CD4-positive, alpha-beta T cell treated with Interleukin-15 for 4 hours (primary cell): ENCODE results near the gene TOP2A.

Experiments used
- DNase-seq: peaks from one replicate; pipeline ENCODE4 v3.0.0-alpha.2; 2020; ENCODE audit warnings: low spot score

The TOP2A gene

GRCh38 chr17:40358323-40359038, 59.2 kb downstream of the TOP2A start:
- DNase-seq, result peak; percentile 91

- DNase-seq, result no peak
Measured at GRCh38 chr17:40356990-40357881, 60.5 kb downstream of the TOP2A start.

DNA sequence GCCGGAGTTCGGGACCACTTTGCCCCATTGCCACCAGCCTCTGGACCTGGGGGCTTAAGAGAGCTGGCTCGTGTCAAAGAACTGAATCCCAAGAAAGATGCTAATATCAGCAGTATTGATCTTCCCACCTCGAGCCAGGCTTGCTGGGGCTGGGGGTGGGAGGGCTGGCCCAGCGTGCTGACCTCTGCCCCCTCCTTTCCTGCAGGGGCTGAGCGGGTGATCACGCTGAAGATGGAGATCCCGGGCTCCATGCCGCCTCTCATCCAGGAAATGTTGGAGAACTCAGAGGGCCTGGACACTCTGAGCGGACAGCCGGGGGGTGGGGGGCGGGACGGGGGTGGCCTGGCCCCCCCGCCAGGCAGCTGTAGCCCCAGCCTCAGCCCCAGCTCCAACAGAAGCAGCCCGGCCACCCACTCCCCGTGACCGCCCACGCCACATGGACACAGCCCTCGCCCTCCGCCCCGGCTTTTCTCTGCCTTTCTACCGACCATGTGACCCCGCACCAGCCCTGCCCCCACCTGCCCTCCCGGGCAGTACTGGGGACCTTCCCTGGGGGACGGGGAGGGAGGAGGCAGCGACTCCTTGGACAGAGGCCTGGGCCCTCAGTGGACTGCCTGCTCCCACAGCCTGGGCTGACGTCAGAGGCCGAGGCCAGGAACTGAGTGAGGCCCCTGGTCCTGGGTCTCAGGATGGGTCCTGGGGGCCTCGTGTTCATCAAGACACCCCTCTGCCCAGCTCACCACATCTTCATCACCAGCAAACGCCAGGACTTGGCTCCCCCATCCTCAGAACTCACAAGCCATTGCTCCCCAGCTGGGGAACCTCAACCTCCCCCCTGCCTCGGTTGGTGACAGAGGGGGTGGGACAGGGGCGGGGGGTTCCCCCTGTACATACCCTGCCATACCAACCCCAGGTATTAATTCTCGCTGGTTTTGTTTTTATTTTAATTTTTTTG, 61.6 kb downstream of the TOP2A start:
- DNase-seq, result no peak

DNA sequence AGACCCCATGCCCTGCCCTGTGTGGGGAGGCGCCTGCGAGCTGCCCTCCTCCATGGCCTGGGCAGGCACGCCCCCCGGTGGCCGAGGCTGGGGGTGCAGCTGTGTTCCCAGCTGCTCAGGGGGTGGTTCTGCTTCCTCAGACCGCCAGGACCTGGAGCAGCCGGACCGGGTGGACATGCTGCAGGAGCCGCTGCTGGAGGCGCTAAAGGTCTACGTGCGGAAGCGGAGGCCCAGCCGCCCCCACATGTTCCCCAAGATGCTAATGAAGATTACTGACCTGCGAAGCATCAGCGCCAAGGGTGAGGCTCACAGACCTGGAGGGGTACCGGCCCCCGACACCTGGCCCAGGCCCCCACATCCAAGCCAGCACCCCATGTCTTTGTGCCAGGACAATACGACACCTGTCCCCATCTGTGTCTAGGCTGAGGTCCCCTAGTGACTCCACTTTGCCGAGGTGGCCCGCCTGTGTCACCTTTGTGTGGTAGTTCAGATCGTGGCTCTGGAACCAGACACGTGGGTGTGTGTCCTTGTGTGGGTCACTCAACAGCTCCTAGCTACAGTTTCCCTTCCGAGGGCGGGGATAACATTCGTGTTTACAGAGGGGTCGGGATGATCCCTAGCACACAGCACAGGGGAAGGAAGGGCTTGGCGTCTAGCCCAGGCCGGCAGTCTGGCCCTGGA, 62.4 kb downstream of the TOP2A start:
- peak; percentile 71 for DNase-seq

DNA sequence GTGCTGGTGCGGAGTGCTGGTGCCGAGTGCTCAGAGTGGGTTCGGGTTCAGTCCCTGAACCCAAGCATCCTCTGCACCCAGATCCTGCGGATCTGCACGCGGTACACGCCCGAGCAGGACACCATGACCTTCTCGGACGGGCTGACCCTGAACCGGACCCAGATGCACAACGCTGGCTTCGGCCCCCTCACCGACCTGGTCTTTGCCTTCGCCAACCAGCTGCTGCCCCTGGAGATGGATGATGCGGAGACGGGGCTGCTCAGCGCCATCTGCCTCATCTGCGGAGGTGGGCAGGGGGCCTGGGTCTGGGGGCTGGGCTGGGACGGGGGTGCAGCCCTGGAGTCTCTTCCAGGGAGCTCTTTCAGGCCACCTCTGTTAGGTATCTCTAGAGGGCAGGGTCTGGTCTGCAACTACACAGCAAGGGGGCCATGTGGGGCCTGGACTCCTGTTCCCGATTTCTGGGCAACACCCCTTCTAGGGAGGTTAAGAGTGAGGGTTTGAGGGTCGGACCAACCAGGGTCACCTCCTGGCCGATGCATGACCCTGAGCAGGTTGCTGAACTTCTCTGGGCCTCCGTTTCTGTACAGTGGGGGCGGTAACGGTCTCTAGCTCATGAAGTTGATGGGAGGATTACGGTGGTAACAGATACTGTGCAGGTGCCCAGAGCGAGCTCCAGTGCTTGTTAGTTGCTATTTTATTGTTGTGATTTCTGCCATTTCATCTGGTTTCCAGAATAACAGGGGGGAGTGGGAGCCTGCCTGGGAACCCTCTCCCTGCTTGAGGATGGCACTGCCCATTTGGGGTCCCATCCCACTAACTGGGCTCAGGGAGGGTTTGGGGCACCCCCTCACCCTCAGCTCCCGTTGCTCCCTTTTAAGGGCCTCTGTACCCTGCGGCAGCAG, 63.2 kb downstream of the TOP2A start:
- DNase-seq, result no peak

DNA sequence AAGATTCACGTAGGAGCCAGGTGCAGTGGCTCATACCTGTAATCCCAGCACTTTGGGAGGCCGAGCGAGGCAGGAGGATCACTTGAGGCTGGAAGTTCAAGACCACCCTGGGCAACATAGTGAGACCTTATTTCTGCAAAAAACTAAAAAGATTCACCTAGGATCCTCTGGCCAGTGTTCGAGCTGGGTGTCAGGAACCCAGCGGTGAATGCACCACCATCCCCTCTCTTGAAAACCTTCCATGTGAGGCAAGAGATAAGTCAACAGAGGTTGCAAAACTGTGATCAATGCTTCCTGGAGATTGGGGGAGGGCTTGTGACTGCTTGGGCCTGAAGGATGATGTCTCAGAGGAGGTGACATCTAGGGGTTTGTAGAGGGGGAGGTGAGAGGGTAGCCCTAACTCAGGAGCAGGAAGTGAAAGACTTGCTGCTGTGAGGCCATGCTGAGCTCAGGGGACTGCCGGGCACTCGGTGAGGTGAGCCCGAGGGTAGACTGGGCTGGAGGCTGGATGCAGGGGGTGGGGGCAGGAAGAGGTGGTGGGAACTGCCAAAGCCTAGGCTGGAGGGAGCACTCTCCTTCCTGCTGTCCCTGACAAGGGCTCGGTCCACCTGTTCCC, 64.8 kb downstream of the TOP2A start:
- DNase-seq, result no peak

DNA sequence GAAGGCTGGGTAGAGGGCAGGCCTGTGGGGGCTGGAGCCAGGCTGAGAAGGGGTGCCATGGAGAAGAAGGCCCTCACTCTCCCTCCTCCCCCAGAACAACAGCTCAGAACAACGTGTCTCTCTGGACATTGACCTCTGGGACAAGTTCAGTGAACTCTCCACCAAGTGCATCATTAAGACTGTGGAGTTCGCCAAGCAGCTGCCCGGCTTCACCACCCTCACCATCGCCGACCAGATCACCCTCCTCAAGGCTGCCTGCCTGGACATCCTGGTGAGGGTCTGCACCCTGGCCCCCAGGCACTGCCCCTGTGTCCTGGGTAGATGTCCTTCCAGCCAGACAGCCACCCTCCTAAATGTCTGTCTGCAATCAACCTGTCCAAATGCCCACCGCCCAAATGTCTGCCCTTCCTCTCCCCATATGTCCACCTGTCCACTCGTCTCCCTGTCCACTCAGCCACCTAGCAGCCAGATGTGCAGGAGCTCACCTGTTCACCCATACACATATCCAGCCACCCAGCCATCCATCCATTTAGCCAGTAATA, 65.4 kb downstream of the TOP2A start:
- DNase-seq, result no peak

DNA sequence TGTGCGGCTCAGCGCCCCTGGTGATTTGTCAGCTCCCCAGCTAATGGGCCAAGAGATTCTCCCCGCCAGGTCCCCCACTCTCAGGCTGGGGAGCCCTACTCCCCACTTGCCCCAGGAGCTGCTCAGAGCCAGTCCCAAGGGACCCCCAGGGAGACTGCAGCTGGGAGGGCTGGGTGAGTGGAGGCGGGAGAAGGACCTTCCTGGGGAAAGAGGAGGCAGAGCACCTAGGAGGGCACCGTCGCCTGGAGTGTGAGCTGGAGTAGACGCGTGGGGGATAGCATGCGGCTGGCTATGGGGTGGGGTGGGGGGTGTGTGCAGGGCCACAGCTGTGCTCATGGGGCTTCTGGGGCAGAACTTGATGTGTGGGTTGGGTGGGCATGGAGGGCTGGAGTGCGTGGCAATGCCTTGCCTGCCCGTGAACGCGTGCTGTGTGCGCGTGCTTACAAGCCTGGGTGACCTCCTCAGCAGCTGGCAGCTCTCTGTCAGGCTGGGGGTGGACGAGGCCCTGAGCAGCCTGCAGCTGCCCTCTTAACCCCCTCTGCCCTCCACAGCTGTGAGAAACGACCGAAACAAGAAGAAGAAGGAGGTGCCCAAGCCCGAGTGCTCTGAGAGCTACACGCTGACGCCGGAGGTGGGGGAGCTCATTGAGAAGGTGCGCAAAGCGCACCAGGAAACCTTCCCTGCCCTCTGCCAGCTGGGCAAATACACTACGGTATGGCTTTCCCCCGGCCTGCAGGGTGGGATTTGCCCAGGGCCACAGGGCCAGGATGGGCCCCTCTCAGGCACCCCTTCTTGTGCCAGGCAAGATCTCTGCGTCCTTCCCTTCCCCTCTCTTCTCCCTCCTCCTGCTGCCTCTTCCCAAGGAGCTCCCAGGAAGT, 66.1 kb downstream of the TOP2A start:
- DNase-seq, result no peak

GRCh38 chr17:40350689-40351358, 66.9 kb downstream of the TOP2A start:
- DNase-seq, result no peak

DNA sequence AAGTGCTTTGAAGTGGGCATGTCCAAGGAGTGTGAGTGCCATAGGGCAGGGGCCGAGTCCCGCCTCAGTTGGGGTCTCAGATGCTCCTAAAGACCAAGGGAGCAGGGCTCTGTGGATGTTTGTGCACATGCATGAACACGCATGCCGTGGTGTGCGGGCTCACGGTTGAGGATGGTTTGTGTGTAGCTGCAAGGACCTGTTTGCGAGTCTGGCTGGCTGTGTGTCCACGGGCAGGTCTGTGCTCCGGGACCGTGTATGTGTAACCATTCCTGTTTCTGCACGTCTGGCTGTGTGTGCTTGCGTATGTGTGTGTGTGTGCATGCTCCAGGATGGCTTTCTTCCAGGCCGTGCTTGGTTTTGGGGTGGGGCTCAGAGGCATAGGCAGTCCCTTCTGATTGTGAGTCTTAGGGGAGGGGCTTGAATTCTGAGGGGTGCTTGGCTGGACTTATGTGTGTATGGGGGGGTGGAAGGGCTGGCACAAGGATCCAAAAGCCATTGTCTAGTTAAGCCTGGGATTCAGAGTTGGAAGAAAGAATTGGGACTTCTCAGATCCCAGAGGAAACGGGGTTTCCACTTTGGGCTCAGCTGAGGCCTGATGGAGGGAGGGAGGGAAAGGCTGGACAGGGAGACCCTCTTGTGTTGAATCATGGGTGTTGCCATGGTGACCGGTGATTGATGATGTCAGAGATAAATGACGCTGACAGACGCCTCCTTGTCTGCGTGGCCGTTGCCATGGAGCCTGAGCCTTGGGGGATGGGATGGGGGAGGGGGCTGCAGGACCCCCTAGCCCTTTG, 67.6 kb downstream of the TOP2A start:
- DNase-seq, result no peak

DNA sequence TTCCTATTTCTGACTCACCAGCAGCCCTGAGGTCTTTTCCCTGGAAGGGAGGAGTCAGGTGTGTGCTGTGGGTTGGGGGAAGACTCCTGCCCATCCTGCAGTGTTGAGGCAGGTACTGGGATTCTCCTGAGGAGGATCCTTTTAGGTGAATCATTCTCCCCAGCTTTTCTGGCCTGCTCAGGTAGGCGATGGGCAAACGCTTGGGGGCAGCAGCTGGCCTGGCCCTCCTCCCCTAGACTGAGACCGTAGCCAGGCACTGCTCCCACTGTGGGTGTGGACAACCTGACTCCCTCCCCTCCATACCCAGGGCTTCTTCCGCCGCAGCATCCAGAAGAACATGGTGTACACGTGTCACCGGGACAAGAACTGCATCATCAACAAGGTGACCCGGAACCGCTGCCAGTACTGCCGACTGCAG, 68.2 kb downstream of the TOP2A start:
- no peak for DNase-seq

GRCh38 chr17:40348562-40349476, 68.9 kb downstream of the TOP2A start:
- no peak for DNase-seq

- no peak for DNase-seq
Measured at GRCh38 chr17:40348136-40348504, 69.6 kb downstream of the TOP2A start.

DNA sequence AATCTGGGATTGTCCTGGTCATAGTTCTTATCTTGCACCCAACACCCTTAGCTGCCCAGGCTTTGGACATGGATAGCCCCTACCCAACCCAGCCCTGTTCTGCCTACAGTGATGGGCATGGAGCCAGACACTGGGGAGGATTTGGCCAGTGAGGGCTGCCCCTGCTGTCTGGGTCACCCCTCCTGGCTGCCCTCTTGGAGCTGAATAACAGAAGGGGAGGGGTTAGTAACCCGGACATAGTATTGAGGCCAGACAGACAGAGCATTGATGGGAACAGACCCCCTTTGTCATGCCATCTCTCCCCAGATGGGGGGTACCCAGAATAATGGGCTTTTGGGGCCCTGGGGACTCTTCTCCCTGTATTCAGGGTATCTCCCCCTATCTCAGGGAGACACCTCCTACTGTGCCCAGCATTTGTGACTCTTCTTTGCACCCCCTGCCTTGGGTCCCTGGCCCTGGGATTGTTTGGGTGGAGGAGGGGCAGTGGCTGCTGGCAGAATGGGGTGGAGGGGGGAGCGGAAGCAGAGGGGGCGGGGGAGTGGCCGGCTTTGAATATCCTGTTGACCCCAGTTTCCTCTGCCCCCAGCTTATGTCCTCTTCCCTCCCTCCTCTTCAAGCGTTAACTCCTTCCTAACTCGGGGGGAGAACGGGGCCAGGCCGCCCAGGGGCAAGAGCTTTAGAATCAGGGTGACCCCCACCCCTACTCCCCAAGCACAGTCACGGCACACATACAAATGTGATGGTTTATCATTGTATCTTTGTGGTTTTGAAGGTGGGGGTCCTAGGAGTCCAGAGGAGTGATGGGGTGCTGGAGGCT, 70.2 kb downstream of the TOP2A start:
- DNase-seq, result no peak

DNA sequence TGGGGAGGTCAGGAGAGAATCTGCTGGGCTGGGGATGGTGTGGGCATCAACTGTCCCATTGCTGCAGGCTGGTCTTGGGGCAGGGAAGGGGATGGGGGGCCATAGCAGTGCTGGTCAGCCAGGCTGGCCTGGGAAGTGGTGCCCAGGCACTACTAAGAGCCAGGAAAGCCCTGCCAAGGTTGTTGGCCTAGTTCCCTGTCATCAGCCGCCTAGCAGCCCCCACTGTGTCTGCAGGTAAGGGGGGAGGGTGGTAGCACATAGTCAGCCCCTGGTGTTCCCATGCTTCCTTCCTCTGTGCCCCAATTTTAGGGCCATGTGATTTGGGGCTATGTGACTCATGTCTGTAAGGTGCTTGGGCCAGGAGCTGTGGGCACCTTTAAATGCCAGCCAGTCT, 70.9 kb downstream of the TOP2A start:
- DNase-seq, result no peak
